SIG-M5 treated with dmso at 0.1 percent for 504 hours (cell line): ENCODE data around the gene SEC24A.
"Not testable (repeated sequence)": the region's sequence is repeated elsewhere in the genome, so short reads cannot be mapped to it uniquely, and the experiment has no call there.

Experiments
- DNase-seq: peaks from one replicate; lab custom pipeline; 2025; ENCODE audit not compliant: unreplicated experiment; lab: John Stamatoyannopoulos, UW

SEC24A gene

DNA sequence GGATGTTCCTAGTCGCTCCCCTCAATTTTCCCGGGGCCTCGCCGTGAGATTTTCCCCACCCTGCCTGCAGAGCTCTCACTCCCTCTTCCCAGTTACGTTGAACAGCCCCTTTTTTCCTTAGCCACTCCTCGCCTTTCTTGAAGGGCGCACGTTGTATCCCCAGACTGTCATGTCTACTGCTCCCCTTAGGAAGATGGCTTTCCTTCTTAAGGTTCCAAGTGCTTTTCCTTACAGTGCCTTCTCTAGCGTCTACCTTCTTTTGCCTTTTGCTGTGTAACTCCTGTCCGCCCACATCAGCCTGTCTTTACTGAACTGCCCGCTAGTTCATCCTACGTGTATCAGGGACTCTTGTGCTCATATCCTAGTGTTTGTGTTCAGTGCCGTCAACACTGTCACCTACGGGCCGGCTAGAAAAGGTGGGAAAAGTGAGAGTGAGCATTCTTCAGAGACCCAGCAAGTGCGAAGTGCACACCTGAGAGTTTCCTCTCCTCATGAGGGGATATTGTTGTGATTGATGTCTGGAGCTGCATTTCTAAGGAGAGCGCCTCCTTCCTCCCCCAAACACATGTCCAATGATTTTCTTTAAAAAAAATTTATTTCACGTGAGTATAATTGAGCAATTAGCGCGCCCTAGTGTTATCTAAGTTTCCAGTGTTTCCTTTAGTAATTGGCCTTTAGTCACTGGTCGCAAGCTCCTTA lies 90.5 kb downstream of the SEC24A start:
- peak; percentile 74 for DNase-seq

DNA sequence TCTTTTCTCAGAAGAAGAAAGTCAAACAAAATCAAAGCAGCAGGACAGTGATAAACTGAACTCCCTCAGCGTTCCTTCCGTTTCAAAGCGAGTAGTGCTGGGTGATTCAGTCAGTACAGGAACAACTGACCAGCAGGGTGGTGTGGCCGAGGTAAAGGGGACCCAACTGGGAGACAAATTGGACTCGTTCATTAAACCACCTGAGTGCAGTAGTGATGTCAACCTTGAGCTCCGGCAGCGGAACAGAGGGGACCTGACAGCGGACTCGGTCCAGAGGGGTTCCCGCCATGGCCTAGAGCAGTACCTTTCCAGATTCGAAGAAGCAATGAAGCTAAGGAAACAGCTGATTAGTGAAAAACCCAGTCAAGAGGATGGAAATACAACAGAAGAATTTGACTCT lies 92.5 kb downstream of the SEC24A start:
- DNase-seq: no peak

DNA sequence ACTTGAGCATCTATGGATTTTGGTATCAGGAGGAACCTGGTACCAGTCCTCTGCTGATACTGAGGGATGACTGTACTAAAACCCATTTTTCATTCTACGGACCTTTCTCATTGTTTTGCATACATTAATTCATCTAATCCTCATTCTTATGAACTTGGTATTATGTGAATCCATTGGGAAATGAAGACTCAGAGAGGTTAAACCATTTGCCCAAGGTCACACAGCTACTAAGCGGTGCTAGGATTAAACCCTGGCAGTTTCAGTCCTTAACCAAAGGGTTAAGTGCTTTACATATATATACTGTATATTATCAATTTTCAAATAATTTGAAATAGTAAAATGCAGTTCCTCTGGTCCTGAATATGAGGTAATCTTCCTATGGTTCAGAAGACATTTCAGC lies 93.5 kb downstream of the SEC24A start:
- DNase-seq: no peak

DNA sequence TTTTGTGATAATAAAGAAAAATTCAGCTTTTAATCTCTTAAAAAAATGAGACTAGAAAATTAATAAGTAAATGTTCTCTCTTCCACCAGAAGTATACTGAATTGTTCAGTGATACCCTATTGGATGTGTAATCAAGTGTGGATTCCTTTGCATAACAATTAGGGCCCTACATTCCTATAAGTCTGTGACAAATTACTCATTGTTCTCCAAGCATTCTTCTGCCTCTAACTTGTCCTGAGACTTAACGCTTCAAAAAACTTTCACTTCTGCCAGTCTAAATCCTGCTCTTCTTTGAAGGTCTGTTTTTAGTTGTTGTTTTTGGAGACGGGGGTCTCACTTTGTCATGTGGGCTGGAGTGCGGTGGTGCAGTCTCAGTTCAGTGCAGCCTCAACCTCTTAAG lies 100.8 kb downstream of the SEC24A start:
- no peak for DNase-seq

- DNase-seq: no peak
Observed at GRCh38 chr5:134758176-134758503, 109.6 kb downstream of the SEC24A start.

DNA sequence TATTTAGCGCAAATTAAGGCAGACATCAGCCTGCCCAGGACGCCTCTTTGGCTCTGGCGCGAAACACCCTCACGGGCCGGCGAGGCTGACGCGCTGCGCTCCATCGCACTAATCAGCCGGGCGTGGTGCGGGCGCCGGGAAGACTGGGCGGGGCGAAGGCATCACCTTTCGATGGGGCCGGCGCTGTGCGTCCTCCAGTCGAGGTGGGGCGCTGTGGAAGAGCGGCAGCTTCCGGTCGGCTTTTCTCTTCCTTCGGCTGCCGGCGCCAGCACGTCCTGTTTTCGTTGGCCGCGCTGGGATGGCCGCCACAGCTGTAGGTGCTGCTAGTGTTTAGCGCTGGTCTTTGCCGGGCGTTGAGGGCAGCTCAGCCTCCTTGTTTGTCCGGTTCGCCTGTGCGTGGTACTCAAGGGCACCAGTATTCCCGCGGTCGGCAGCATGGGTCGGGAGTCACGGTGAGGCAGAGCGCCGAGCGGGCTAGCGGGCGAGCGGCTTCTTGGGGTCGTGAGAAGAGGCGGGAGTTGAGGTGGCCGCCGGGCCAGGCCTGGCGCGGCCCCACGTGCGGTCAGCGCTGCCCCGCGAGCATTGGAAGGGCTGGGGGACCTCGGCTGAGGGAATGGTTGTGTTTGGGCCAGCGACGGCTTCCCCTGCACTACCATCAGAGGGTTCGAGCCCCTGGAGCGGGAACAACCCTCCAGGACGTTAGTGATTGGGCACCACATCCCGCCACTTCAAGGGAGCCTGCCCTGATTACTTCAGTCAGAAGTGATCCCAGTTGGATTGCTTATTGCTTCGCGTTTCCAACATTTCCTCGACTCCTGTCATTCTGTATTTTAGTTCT lies 110.1 kb downstream of the SEC24A start, which contains the start of gene DDX46:
DDX46 (plus strand) TSS at position 276 of the 838 bp plus-strand sequence; CDS start at position 436, 160 bp downstream.
- DNase-seq: peak; percentile 96

GRCh38 chr5:134767528-134768291 lies 119.1 kb downstream of the SEC24A start:
- DNase-seq: not testable (repeated sequence)

DNA sequence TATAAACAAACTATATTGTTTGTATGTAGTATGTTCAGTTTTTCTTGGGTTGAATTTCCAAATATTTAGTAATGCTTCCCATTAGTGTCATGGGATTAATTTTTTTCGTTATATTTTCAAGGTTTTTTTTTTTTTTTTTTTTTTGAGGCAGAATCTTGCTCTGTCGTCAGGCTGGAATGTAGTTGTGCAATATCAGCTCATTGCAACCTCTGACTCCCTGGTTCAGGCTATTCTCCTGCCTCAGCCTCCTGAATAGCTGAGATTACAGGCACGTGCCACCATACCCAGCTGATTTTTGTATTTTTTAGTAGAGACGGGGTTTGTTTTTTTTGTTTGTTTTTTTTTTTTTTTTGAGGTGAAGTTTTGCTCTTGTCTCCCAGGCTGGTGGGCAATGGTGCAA lies 120.6 kb downstream of the SEC24A start:
- DNase-seq: peak; percentile 39

- no peak for DNase-seq
Observed at GRCh38 chr5:134772461-134773125, 124.0 kb downstream of the SEC24A start.

- peak; percentile 46 for DNase-seq
Observed at GRCh38 chr5:134777366-134777765, 128.8 kb downstream of the SEC24A start.
